HG03025 (cell line): Measurements from ENCODE around the gene MCF2L2.
"Not testable (repeated sequence)": the region's sequence is repeated elsewhere in the genome, so short reads cannot be mapped to it uniquely, and the experiment has no call there.

Experiments used
- ATAC-seq: cut with Tn5 transposase; IDR thresholded peaks from one replicate; pipeline ENCODE4 v1.9.1; 2021; ENCODE audit warnings: mild to moderate bottlenecking, moderate library complexity; ENCODE audit not compliant: unreplicated experiment, low FRiP score

The MCF2L2 gene

GRCh38 chr3:183428447-183429211 lies at the start of gene MCF2L2:
Gene MCF2L2, minus strand, starts transcription at chr3:183428619. Its CDS starts 642 bp downstream, at chr3:183427977.
- peak; percentile 67 for ATAC-seq

GRCh38 chr3:183477801-183478456 lies 49.5 kb upstream of the MCF2L2 start:
- ATAC-seq, result no peak

GRCh38 chr3:183475764-183476162 lies 47.3 kb upstream of the MCF2L2 start:
- ATAC-seq, result not testable (repeated sequence)

GRCh38 chr3:183475016-183475763 lies 46.8 kb upstream of the MCF2L2 start:
- no peak for ATAC-seq

GRCh38 chr3:183473969-183474368 lies 45.5 kb upstream of the MCF2L2 start:
- ATAC-seq, result no peak

- no peak for ATAC-seq
Measured at GRCh38 chr3:183472155-183472554, 43.7 kb upstream of the MCF2L2 start.

GRCh38 chr3:183468424-183468823 lies 40.0 kb upstream of the MCF2L2 start:
- ATAC-seq, result no peak

- no peak for ATAC-seq
Measured at GRCh38 chr3:183466575-183466974, 38.2 kb upstream of the MCF2L2 start.

GRCh38 chr3:183465710-183466109 lies 37.3 kb upstream of the MCF2L2 start:
- ATAC-seq, result not testable (repeated sequence)

- ATAC-seq, result no peak
Measured at GRCh38 chr3:183464480-183464879, 36.1 kb upstream of the MCF2L2 start.

GRCh38 chr3:183460081-183461055 lies 31.9 kb upstream of the MCF2L2 start:
- ATAC-seq, result no peak

GRCh38 chr3:183455089-183455488 lies 26.7 kb upstream of the MCF2L2 start:
- ATAC-seq, result no peak

- no peak for ATAC-seq
Measured at GRCh38 chr3:183454064-183454463, 25.6 kb upstream of the MCF2L2 start.

- no peak for ATAC-seq
Measured at GRCh38 chr3:183449791-183450190, 21.4 kb upstream of the MCF2L2 start.

GRCh38 chr3:183449391-183449790 lies 21.0 kb upstream of the MCF2L2 start:
- no peak for ATAC-seq

GRCh38 chr3:183448369-183449128 lies 20.1 kb upstream of the MCF2L2 start:
- no peak for ATAC-seq

- peak; percentile 87 for ATAC-seq
Measured at GRCh38 chr3:183447206-183448001, 19.0 kb upstream of the MCF2L2 start.

- no peak for ATAC-seq
Measured at GRCh38 chr3:183446838-183447205, 18.4 kb upstream of the MCF2L2 start.

- ATAC-seq, result no peak
Measured at GRCh38 chr3:183444748-183445147, 16.3 kb upstream of the MCF2L2 start.
